MM.1S (cell line): ENCODE measurements around the gene IGF2BP3.

Experiments used
- CTCF ChIP-seq: fragments of 300-600 bp; sonication (generic); IDR thresholded peaks from 2 replicates; pipeline ENCODE4 v1.5.1; 2016; ENCODE audit warnings: antibody characterized with exemption, low read length, mixed read lengths
- EZH2 ChIP-seq: fragments of 300-600 bp; sonication (generic); optimal IDR thresholded peaks from 2 replicates; pipeline ENCODE3; 2017; ENCODE audit warnings: low read depth, mild to moderate bottlenecking, antibody characterized with exemption, low read length, mixed read lengths
- EZH2phosphoT487 ChIP-seq: fragments of 300-600 bp; sonication (generic); IDR thresholded peaks from 2 replicates; pipeline ENCODE4 v1.6.1; 2018; ENCODE audit warnings: antibody characterized with exemption, low read length

- no peak for TF ChIP-seq EZH2phosphoT487
- TF ChIP-seq CTCF: no peak
- no peak for TF ChIP-seq EZH2
Observed at GRCh38 chr7:23358152-23358674, 112.1 kb downstream of the IGF2BP3 start.
